ENCODE measurements around the gene GMDS. TPM values are rescaled to one million over a fixed set of nuclear protein-coding genes. Genes with fewer than 3 reads are reported as not detected.

The GMDS gene
- total RNA-seq, 1 experiment from 2014 or later = 10.0 TPM

- DNase-seq (ENCODE audit: low read depth) = no peak
Measured at GRCh38 chr6:2240961-2241360, 4.4 kb downstream of the GMDS start.

- peak; percentile 71 for DNase-seq (ENCODE audit: low read depth)
Measured at GRCh38 chr6:2237001-2237400, 8.4 kb downstream of the GMDS start.

- no peak for DNase-seq (ENCODE audit: low read depth)
Measured at GRCh38 chr6:2235777-2236495, 9.5 kb downstream of the GMDS start.

- DNase-seq (ENCODE audit: low read depth) = no peak
Measured at GRCh38 chr6:2232445-2232844, 13.0 kb downstream of the GMDS start.

GRCh38 chr6:2231438-2231837 is 14.0 kb downstream of the GMDS start:
- peak; percentile 50 for DNase-seq (ENCODE audit: low read depth)

- no peak for DNase-seq (ENCODE audit: low read depth)
Measured at GRCh38 chr6:2230659-2231277, 14.6 kb downstream of the GMDS start.

GRCh38 chr6:2229742-2230141 is 15.7 kb downstream of the GMDS start:
- no peak for DNase-seq (ENCODE audit: low read depth)

- DNase-seq (ENCODE audit: low read depth) = no peak
Measured at GRCh38 chr6:2229039-2229438, 16.4 kb downstream of the GMDS start.

GRCh38 chr6:2228392-2228791 is 17.0 kb downstream of the GMDS start:
- no peak for DNase-seq (ENCODE audit: low read depth)

- DNase-seq (ENCODE audit: low read depth) = no peak
Measured at GRCh38 chr6:2226775-2227174, 18.6 kb downstream of the GMDS start.

GRCh38 chr6:2225422-2226392 is 19.7 kb downstream of the GMDS start:
- peak; percentile 21 for DNase-seq (ENCODE audit: low read depth)

GRCh38 chr6:2224847-2225382 is 20.5 kb downstream of the GMDS start:
- DNase-seq (ENCODE audit: low read depth) = no peak

GRCh38 chr6:2222275-2222842 is 23.0 kb downstream of the GMDS start:
- no peak for DNase-seq (ENCODE audit: low read depth)

- DNase-seq (ENCODE audit: low read depth) = peak; percentile 34
Measured at GRCh38 chr6:2221726-2222274, 23.6 kb downstream of the GMDS start.

GRCh38 chr6:2220154-2220553 is 25.3 kb downstream of the GMDS start:
- no peak for DNase-seq (ENCODE audit: low read depth)

GRCh38 chr6:2218866-2219265 is 26.5 kb downstream of the GMDS start:
- DNase-seq (ENCODE audit: low read depth) = no peak

- DNase-seq (ENCODE audit: low read depth) = no peak
Measured at GRCh38 chr6:2216794-2217383, 28.5 kb downstream of the GMDS start.

GRCh38 chr6:2215342-2215741 is 30.1 kb downstream of the GMDS start:
- DNase-seq (ENCODE audit: low read depth) = peak; percentile 83

- DNase-seq (ENCODE audit: low read depth) = no peak
Measured at GRCh38 chr6:2213086-2213485, 32.3 kb downstream of the GMDS start.

- DNase-seq (ENCODE audit: low read depth) = peak; percentile 55
Measured at GRCh38 chr6:2209226-2209809, 36.1 kb downstream of the GMDS start.

GRCh38 chr6:2208468-2208867 is 36.9 kb downstream of the GMDS start:
- DNase-seq (ENCODE audit: low read depth) = no peak

Measured in Daoy (cell line).